ENCODE measurements around the gene CDYL.
"Not testable (repeated sequence)": the region's sequence is repeated elsewhere in the genome, so short reads cannot be mapped to it uniquely, and the experiment has no call there.

Gene CDYL

GRCh38 chr6:4969609-4970285 is 193.5 kb downstream of the CDYL start:
- DNase-seq = no peak

GRCh38 chr6:4970739-4971395 is 194.7 kb downstream of the CDYL start:
- DNase-seq = no peak

- no peak for DNase-seq
Measured at GRCh38 chr6:4971851-4972250, 195.6 kb downstream of the CDYL start.

- DNase-seq = no peak
Measured at GRCh38 chr6:4972438-4972837, 196.2 kb downstream of the CDYL start.

- DNase-seq = no peak
Measured at GRCh38 chr6:4973415-4973814, 197.2 kb downstream of the CDYL start.

- DNase-seq = no peak
Measured at GRCh38 chr6:4973982-4974745, 198.0 kb downstream of the CDYL start.

GRCh38 chr6:4974962-4975361 is 198.8 kb downstream of the CDYL start:
- DNase-seq = no peak

- DNase-seq = no peak
Measured at GRCh38 chr6:4975506-4975905, 199.3 kb downstream of the CDYL start.

GRCh38 chr6:4977468-4977867 is 201.3 kb downstream of the CDYL start:
- no peak for DNase-seq

GRCh38 chr6:4979426-4979825 is 203.2 kb downstream of the CDYL start:
- no peak for DNase-seq

GRCh38 chr6:4981761-4982160 is 205.6 kb downstream of the CDYL start:
- DNase-seq = no peak

GRCh38 chr6:4983322-4983721 is 207.1 kb downstream of the CDYL start:
- no peak for DNase-seq

- no peak for DNase-seq
Measured at GRCh38 chr6:4986999-4987398, 210.8 kb downstream of the CDYL start.

- DNase-seq = no peak
Measured at GRCh38 chr6:4987432-4987831, 211.2 kb downstream of the CDYL start.

- no peak for DNase-seq
Measured at GRCh38 chr6:4994741-4995140, 218.5 kb downstream of the CDYL start.

- no peak for DNase-seq
Measured at GRCh38 chr6:4997862-4998261, 221.7 kb downstream of the CDYL start.

- no peak for DNase-seq
Measured at GRCh38 chr6:4999586-4999985, 223.4 kb downstream of the CDYL start.

- DNase-seq = peak; percentile 96
Measured at GRCh38 chr6:5003604-5004372, 227.6 kb downstream of the CDYL start, which contains the start of gene RPP40. Gene RPP40 (minus strand): TSS chr6:5004037. CDS start chr6:5004002, 35 bp downstream.

- no peak for DNase-seq
Measured at GRCh38 chr6:5004373-5005037, 228.3 kb downstream of the CDYL start.

GRCh38 chr6:5005038-5005433 is 228.8 kb downstream of the CDYL start:
- not testable (repeated sequence) for DNase-seq
